Fibroblast of mammary gland (primary cell): Measurements from ENCODE around the gene GPC6.
A peak's percentile ranks its signal among the peaks of the same experiment; 100 is the strongest.

Experiments used
- DNase-seq: peaks from one replicate; pipeline ENCODE4 v3.0.0-alpha.2; 2010; ENCODE audit warnings: low read depth
- H3K4me3 ChIP-seq: 2 replicates; pipeline ENCODE4 v1.5.1; 2011; ENCODE audit warnings: low read depth, mild to moderate bottlenecking, low read length, moderate library complexity; ENCODE audit not compliant: control insufficient read depth
- TF ChIP-seq, protein P1 (sequence below): conservative IDR thresholded peaks from 2 replicates; pipeline ENCODE4 v1.5.1; 2011; ENCODE audit warnings: low read depth, low read length, inconsistent platforms; ENCODE audit not compliant: control insufficient read depth, insufficient read depth

Gene GPC6

GRCh38 chr13:93794197-93794885 lies 567.7 kb downstream of the GPC6 start:
- peak; percentile 16 for DNase-seq
- no peak overlapping the region for H3K4me3 ChIP-seq
- TF ChIP-seq, protein P1, sequence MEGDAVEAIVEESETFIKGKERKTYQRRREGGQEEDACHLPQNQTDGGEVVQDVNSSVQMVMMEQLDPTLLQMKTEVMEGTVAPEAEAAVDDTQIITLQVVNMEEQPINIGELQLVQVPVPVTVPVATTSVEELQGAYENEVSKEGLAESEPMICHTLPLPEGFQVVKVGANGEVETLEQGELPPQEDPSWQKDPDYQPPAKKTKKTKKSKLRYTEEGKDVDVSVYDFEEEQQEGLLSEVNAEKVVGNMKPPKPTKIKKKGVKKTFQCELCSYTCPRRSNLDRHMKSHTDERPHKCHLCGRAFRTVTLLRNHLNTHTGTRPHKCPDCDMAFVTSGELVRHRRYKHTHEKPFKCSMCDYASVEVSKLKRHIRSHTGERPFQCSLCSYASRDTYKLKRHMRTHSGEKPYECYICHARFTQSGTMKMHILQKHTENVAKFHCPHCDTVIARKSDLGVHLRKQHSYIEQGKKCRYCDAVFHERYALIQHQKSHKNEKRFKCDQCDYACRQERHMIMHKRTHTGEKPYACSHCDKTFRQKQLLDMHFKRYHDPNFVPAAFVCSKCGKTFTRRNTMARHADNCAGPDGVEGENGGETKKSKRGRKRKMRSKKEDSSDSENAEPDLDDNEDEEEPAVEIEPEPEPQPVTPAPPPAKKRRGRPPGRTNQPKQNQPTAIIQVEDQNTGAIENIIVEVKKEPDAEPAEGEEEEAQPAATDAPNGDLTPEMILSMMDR: no peak

GRCh38 chr13:93797463-93797862 lies 570.9 kb downstream of the GPC6 start:
- peak; percentile 8 for DNase-seq
- H3K4me3 ChIP-seq: no peak overlapping the region
- TF ChIP-seq, protein P1: no peak

DNA sequence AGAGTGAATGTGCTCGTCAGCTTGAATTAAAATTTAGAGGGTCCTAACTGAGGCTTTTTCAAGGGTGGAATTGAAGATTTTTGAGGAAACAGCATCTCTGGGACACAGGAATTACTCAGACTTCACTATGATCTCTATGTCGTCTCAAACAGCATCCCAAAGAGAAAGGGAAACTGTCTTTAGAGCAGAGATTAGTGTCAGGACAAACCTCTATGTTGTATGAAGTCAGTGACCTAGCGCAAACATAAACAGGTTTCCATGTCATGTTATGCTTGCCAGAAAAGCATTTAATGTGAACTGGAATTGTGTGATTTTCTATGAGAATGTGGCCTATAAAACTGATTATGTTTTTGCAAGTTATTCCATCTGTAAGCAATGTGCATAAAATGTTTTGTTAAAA lies 573.7 kb downstream of the GPC6 start:
- no peak overlapping the region for H3K4me3 ChIP-seq

GRCh38 chr13:93805736-93806135 lies 579.1 kb downstream of the GPC6 start:
- DNase-seq: no peak
- TF ChIP-seq, protein P1: no peak
- H3K4me3 ChIP-seq: no peak overlapping the region

More for the DNA sequence above, 573.7 kb downstream of the GPC6 start:
- TF ChIP-seq, protein P1: no peak
- no peak for DNase-seq

GRCh38 chr13:93806861-93807260 lies 580.3 kb downstream of the GPC6 start:
- H3K4me3 ChIP-seq: no peak overlapping the region
- DNase-seq: no peak
- TF ChIP-seq, protein P1: no peak

GRCh38 chr13:93810264-93810663 lies 583.7 kb downstream of the GPC6 start:
- no peak for DNase-seq
- TF ChIP-seq, protein P1: no peak
- H3K4me3 ChIP-seq: no peak overlapping the region
